NCI-H2029 (cell line): ENCODE measurements around the gene BIRC6.

Experiments
- DNase-seq: peaks from one replicate; lab custom pipeline; 2025; lab: John Stamatoyannopoulos, UW

Gene BIRC6

GRCh38 chr2:32372519-32373182 lies 15.8 kb downstream of the BIRC6 start:
- no peak for DNase-seq

GRCh38 chr2:32375228-32375892 lies 18.5 kb downstream of the BIRC6 start:
- DNase-seq, result no peak

GRCh38 chr2:32376756-32377155 lies 19.9 kb downstream of the BIRC6 start:
- no peak for DNase-seq

GRCh38 chr2:32377928-32378327 lies 21.1 kb downstream of the BIRC6 start:
- no peak for DNase-seq

GRCh38 chr2:32379352-32379751 lies 22.5 kb downstream of the BIRC6 start:
- DNase-seq, result no peak

- DNase-seq, result no peak
These were observed 27.0 kb downstream of the BIRC6 start for GRCh38 chr2:32383858-32384257.

GRCh38 chr2:32384529-32384928 lies 27.7 kb downstream of the BIRC6 start:
- no peak for DNase-seq

- no peak for DNase-seq
These were observed 29.9 kb downstream of the BIRC6 start for GRCh38 chr2:32386739-32387138.

- no peak for DNase-seq
These were observed 42.4 kb downstream of the BIRC6 start for GRCh38 chr2:32399221-32399620.

- DNase-seq, result no peak
These were observed 45.3 kb downstream of the BIRC6 start for GRCh38 chr2:32402091-32402490.

GRCh38 chr2:32403782-32404181 lies 47.0 kb downstream of the BIRC6 start:
- no peak for DNase-seq

- DNase-seq, result no peak
These were observed 47.9 kb downstream of the BIRC6 start for GRCh38 chr2:32404691-32405090.

GRCh38 chr2:32416519-32416918 lies 59.7 kb downstream of the BIRC6 start:
- DNase-seq, result no peak

- DNase-seq, result no peak
These were observed 60.8 kb downstream of the BIRC6 start for GRCh38 chr2:32417659-32418058.

- DNase-seq, result no peak
These were observed 62.0 kb downstream of the BIRC6 start for GRCh38 chr2:32418778-32419177.

- DNase-seq, result no peak
These were observed 65.3 kb downstream of the BIRC6 start for GRCh38 chr2:32422133-32422532.

- DNase-seq, result no peak
These were observed 66.7 kb downstream of the BIRC6 start for GRCh38 chr2:32423536-32423935.

- DNase-seq, result no peak
These were observed 67.9 kb downstream of the BIRC6 start for GRCh38 chr2:32424739-32425138.

GRCh38 chr2:32425719-32426141 lies 68.9 kb downstream of the BIRC6 start:
- no peak for DNase-seq

- peak; percentile 84 for DNase-seq
These were observed 71.1 kb downstream of the BIRC6 start for GRCh38 chr2:32427672-32428610.

GRCh38 chr2:32430804-32431203 lies 74.0 kb downstream of the BIRC6 start:
- no peak for DNase-seq

- DNase-seq, result no peak
These were observed 79.3 kb downstream of the BIRC6 start for GRCh38 chr2:32436150-32436549.

GRCh38 chr2:32442020-32442467 lies 85.2 kb downstream of the BIRC6 start:
- DNase-seq, result no peak
